Measurements from ENCODE around the gene FAM118A.
"Not testable (repeated sequence)": the region's sequence is repeated elsewhere in the genome, so short reads cannot be mapped to it uniquely, and the experiment has no call there.

Gene FAM118A

DNA sequence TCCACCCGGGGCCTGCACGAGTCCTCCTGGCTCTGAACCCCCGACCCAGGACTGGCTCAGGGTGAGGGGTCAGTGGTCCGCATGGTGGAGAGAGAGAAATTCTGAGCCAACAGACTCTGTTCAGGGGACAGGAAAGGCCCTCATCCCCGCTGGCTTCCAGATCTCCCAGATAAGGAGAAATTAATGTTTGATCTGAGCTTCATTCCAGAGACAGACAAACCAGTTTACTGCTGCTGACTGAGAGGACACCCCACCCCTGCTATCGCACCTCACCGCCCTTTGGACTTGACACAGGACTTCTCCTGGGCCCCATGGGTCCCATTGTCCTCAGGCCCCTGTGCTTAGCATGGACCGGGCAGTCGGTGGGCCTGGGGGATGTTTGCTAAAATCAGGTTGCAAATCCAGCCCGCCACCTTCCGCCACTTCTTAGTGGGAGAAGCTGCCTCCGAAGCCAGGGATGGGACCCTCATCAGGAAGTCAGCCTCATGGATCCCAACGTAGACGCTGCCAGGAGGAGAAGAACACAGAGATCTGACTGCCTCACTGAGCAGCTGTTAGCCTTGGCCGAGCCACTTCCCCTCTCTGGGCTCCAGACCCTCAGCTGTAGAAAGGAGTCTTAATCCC lies 36.2 kb upstream of the FAM118A start:
- TF ChIP-seq, protein P1, sequence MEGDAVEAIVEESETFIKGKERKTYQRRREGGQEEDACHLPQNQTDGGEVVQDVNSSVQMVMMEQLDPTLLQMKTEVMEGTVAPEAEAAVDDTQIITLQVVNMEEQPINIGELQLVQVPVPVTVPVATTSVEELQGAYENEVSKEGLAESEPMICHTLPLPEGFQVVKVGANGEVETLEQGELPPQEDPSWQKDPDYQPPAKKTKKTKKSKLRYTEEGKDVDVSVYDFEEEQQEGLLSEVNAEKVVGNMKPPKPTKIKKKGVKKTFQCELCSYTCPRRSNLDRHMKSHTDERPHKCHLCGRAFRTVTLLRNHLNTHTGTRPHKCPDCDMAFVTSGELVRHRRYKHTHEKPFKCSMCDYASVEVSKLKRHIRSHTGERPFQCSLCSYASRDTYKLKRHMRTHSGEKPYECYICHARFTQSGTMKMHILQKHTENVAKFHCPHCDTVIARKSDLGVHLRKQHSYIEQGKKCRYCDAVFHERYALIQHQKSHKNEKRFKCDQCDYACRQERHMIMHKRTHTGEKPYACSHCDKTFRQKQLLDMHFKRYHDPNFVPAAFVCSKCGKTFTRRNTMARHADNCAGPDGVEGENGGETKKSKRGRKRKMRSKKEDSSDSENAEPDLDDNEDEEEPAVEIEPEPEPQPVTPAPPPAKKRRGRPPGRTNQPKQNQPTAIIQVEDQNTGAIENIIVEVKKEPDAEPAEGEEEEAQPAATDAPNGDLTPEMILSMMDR (IDR thresholded peaks at IDR 0.05; ENCODE audit: extremely low read depth, missing control alignments), result no peak
- no peak for DNase-seq (ENCODE audit: low spot score)

DNA sequence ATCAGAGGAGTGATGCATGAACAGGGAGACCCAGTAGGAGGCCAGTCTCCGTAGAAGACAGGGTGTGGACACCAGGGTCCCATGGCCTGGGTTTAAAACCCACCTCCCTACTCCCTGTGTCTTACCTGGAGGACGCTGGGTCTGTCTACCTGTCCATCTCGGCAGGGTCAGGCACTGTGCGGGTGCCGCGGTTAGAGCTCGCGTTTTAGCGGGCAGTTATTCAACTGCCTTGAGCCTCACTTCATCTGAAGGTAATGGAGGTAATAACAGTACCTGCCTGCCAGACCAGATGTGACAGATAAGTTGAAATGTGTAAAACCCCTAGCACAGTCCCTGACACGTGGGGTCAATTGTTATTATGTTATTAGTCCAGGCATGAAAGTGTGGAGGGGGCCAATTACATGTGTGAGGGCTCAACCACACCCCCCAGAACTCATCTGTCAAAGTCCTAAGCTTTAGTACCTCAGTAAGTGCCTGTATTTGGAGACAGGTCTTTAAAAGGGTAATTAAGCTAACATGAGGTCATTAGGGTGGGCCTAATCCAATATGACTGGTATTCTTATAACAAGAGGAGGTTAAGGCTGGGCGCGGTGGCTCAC lies 33.1 kb upstream of the FAM118A start:
- DNase-seq (ENCODE audit: low spot score), result no peak
- TF ChIP-seq, protein P1 (IDR thresholded peaks at IDR 0.05; ENCODE audit: extremely low read depth, missing control alignments), result no peak

DNA sequence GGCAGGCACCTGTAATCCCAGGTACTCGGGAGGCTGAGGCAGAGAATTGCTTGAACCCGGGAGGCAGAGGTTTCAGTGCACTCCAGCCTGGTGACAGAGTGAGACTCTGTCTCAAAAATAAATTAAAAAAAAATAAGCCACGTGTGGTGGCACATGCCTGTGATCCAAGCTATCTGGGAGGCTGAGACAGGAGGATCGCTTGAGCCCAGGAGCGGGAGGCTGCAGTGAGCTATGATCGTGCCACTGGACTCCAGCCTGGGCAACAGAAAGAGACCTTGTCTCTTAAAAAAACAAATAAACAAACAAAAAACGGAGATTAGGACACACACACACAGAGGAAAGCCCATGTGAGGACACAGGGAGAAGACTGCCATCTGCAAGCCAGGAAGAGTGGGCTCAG lies 32.0 kb upstream of the FAM118A start:
- not testable (repeated sequence) for DNase-seq (ENCODE audit: low spot score)

DNA sequence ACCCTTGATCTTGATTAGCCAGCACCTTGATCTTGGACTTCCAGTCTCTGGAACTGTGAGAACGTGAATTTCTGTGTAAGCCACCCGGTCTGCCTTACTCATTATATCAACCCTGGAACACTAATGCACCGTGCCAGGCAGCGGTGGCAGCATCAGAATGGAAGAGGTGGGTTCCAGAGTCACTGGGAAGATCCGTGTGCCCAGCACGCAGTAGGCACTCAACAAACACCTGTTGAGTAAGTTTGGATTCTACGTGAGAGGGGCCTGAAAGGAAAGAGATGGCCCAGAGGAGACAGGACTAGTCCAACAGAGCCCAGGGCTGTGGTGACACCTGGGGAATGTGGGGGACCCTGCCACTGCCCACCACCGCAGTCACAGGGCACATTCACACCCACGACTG lies 31.6 kb upstream of the FAM118A start:
- TF ChIP-seq, protein P1 (IDR thresholded peaks at IDR 0.05; ENCODE audit: extremely low read depth, missing control alignments), result no peak
- no peak for DNase-seq (ENCODE audit: low spot score)

DNA sequence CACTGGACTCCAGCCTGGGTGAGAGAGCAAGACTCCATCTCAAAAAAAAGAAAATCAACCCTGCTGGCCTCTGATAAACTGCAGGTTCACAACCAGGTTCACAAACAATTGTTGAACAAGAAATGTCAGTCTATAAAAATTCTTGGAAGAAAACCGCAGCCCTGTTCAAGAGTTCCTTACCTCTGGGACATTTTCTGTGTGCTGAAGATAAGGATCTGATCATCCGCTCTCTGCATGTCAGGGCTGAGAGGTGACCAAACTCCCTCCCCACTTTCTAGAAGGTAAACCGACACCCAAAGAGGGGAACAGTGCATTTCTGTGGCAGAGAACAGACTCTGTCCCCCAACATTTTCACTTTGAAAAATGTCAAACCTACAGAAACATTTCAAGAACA lies 29.1 kb upstream of the FAM118A start:
- TF ChIP-seq, protein P1 (IDR thresholded peaks at IDR 0.05; ENCODE audit: extremely low read depth, missing control alignments), result no peak

DNA sequence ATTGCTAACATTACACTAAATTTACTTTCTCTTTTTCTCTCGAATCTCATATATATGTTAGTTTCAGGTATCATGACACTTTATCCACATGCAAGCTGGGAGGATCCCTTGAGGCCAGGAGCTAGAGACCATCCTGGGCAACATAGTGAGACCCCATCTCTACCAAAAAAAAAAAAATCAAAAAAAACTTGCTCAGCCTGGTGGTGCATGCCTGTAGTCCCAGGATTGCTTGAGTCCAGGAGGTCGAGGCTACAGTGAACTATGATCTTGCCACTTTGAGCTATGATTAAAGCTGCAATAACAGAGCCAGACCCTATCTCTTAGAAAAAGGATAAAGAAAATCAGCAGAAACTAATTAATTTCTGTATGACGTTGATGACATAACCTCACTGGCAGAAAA lies 28.7 kb upstream of the FAM118A start:
- DNase-seq (ENCODE audit: low spot score), result no peak
- TF ChIP-seq, protein P1 (IDR thresholded peaks at IDR 0.05; ENCODE audit: extremely low read depth, missing control alignments), result no peak

More for the DNA sequence above, 29.1 kb upstream of the FAM118A start:
- no peak for DNase-seq (ENCODE audit: low spot score)

DNA sequence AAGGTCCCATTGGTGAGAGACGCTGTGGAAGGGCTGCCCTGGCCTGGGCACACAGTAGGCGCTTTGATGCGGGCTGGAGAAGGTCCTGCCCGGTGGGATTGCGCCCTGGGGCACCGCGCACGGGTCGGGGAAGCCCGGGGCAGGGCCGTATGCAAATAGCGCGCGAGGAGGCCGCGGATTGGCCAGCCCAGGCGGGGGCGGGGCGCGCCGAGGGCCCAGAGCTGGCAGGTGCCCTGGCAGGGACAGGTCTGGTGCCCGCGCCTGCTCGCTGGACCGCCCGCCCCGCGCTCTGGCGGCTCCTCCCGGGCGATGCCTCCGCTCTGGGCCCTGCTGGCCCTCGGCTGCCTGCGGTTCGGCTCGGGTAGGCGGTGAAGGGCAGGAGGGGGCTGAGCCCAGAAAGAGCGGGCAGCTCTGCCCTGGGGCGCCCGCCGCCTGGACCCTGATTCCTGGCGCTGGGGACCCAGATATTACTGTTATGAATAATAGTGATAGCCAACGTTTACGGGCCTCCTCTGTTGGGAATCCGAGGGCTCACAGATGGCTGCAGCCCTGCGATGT lies 24.9 kb upstream of the FAM118A start, which contains the start of gene UPK3A:
Gene UPK3A, plus strand, starts transcription at position 245 of the 558 bp plus-strand sequence. Its CDS starts 65 bp downstream, at position 310.
- peak; percentile 57 for DNase-seq (ENCODE audit: low spot score)
- TF ChIP-seq, protein P1 (IDR thresholded peaks at IDR 0.05; ENCODE audit: extremely low read depth, missing control alignments), result no peak
